HepG2 (cell line): ENCODE data around the gene TRIM7. TPM values are rescaled to one million over a fixed set of nuclear protein-coding genes. Genes with fewer than 3 reads are reported as not detected.

ENCODE experiments used
- ARNT2 ChIP-seq: sonication (generic); formaldehyde crosslinking; IDR thresholded peaks from 2 replicates; pipeline ENCODE4 v1.8.0; 2022; ENCODE audit warnings: mild to moderate bottlenecking, low read depth, missing genetic modification reagents, moderate library complexity
- CBFB ChIP-seq: sonication (generic); formaldehyde crosslinking; IDR thresholded peaks from 2 replicates; pipeline ENCODE4 v1.4.0; 2020; ENCODE audit warnings: missing genetic modification reagents
- FOXP1 ChIP-seq, 2 experiments: fragments of 450-650 bp in 1 of 2; IDR thresholded peaks; 2 replicates each; pipeline ENCODE4 v1.6.1; 2017 to 2018; ENCODE audit warnings: antibody characterized with exemption in 1 of 2
- HHEX ChIP-seq: IDR thresholded peaks from 2 replicates; pipeline ENCODE4 v1.6.1; 2016; ENCODE audit warnings: control low read depth
- HNF4A ChIP-seq: sonication (generic); formaldehyde crosslinking; IDR thresholded peaks from 2 replicates; pipeline ENCODE4 v1.4.0; 2020; ENCODE audit warnings: missing genetic modification reagents
- RARA ChIP-seq: IDR thresholded peaks from 2 replicates; pipeline ENCODE4 v1.6.1; 2016; ENCODE audit warnings: missing genetic modification reagents, missing compliant biosample characterization
- RFXANK ChIP-seq: IDR thresholded peaks from 2 replicates; pipeline ENCODE4 v1.6.1; 2016
- ZFAT ChIP-seq: sonication (generic); formaldehyde crosslinking; conservative IDR thresholded peaks from 2 replicates; pipeline ENCODE4 v1.8.1; 2023; ENCODE audit warnings: missing genetic modification reagents, inconsistent platforms
- ZMYM2 ChIP-seq: sonication (generic); formaldehyde crosslinking; IDR thresholded peaks from 2 replicates; pipeline ENCODE4 v1.8.0; 2022; ENCODE audit warnings: mild to moderate bottlenecking, missing genetic modification reagents
- ZMYM4 ChIP-seq: sonication (generic); formaldehyde crosslinking; IDR thresholded peaks from 2 replicates; pipeline ENCODE4 v1.8.1; 2023; ENCODE audit warnings: mild to moderate bottlenecking, missing genetic modification reagents
- ZNF160 ChIP-seq: sonication (generic); formaldehyde crosslinking; IDR thresholded peaks from 2 replicates; pipeline ENCODE4 v1.8.0; 2022; ENCODE audit warnings: mild to moderate bottlenecking, inconsistent platforms, missing genetic modification reagents
- ZNF468 ChIP-seq: sonication (generic); formaldehyde crosslinking; IDR thresholded peaks from 2 replicates; pipeline ENCODE4 v1.8.0; 2022; ENCODE audit warnings: mild to moderate bottlenecking, moderate library complexity, missing genetic modification reagents
- ZNF577 ChIP-seq: sonication (generic); formaldehyde crosslinking; IDR thresholded peaks from 2 replicates; pipeline ENCODE4 v1.4.0; 2020; ENCODE audit warnings: mild to moderate bottlenecking, low read depth, missing genetic modification reagents, borderline replicate concordance
- ZNF607 ChIP-seq: sonication (generic); formaldehyde crosslinking; IDR thresholded peaks from 2 replicates; pipeline ENCODE4 v1.5.1; 2020; ENCODE audit warnings: missing genetic modification reagents, mild to moderate bottlenecking, borderline replicate concordance
- ZNF644 ChIP-seq: IDR thresholded peaks from 2 replicates; pipeline ENCODE4 v1.6.1; 2016; ENCODE audit warnings: low read depth
- ZNF816 ChIP-seq: sonication (generic); formaldehyde crosslinking; IDR thresholded peaks from 2 replicates; pipeline ENCODE4 v1.8.0; 2022; ENCODE audit warnings: missing genetic modification reagents, mild to moderate bottlenecking, borderline replicate concordance
- ZNF891 ChIP-seq: sonication (generic); formaldehyde crosslinking; IDR thresholded peaks from 2 replicates; pipeline ENCODE4 v1.5.0; 2020; ENCODE audit warnings: mild to moderate bottlenecking, missing genetic modification reagents
- polyA plus RNA-seq, 8 experiments: library from polyadenylated mRNA; depleted of rRNA in 3 of 8; stranded (reverse) in 7 of 8; unstranded in 1 of 8; fragments of >200 nt; fragmentation: Illumina TruSeq in 4 of 8; extraction: Trizol in 4 of 8; gene quantifications; 2 replicates each; pipeline versions ENCODE4 v1.2.1 to v1.2.3, GENCODE V29; 2011 to 2016; ENCODE audit warnings: low read depth in 4 of 8, missing spikeins in 1 of 8, mixed read lengths in 1 of 8; ENCODE audit not compliant: insufficient read depth in 1 of 8
- total RNA-seq, 5 experiments: library from RNA; depleted of rRNA; stranded (reverse); fragments of >200 nt; fragmentation: Illumina TruSeq; extraction: Trizol; gene quantifications; 2 replicates each; pipeline ENCODE4 v1.2.3, GENCODE V29; 2016; ENCODE audit warnings: low read depth in 1 of 5
- TF ChIP-seq, protein P1 (sequence below): sonication (generic); formaldehyde crosslinking; IDR thresholded peaks from 2 replicates; pipeline ENCODE4 v1.5.1; 2020; ENCODE audit warnings: missing genetic modification reagents, mild to moderate bottlenecking, borderline replicate concordance
- TF ChIP-seq, protein P2 (sequence below): IDR thresholded peaks from 2 replicates; pipeline ENCODE4 v1.6.1; 2016; ENCODE audit warnings: control low read depth
- TF ChIP-seq, protein P3 (sequence below): sonication (generic); formaldehyde crosslinking; IDR thresholded peaks from 2 replicates; pipeline ENCODE4 v1.8.0; 2022; ENCODE audit warnings: mild to moderate bottlenecking, missing genetic modification reagents, moderate library complexity
- TF ChIP-seq, protein P4 (sequence below): sonication (generic); formaldehyde crosslinking; IDR thresholded peaks from 2 replicates; pipeline ENCODE4 v1.8.1; 2022; ENCODE audit warnings: low read depth, mild to moderate bottlenecking, missing genetic modification reagents
- TF ChIP-seq, protein P5 (sequence below): sonication (generic); formaldehyde crosslinking; IDR thresholded peaks from 2 replicates; pipeline ENCODE4 v1.8.1; 2022; ENCODE audit warnings: mild to moderate bottlenecking, missing genetic modification reagents

Gene TRIM7
- total and polyA plus RNA-seq, 2 of the 13 experiments (the other 11 are each of a cell fraction or from before 2014, with no cell fraction given) = 0.13 TPM; not detected in 1

DNA sequence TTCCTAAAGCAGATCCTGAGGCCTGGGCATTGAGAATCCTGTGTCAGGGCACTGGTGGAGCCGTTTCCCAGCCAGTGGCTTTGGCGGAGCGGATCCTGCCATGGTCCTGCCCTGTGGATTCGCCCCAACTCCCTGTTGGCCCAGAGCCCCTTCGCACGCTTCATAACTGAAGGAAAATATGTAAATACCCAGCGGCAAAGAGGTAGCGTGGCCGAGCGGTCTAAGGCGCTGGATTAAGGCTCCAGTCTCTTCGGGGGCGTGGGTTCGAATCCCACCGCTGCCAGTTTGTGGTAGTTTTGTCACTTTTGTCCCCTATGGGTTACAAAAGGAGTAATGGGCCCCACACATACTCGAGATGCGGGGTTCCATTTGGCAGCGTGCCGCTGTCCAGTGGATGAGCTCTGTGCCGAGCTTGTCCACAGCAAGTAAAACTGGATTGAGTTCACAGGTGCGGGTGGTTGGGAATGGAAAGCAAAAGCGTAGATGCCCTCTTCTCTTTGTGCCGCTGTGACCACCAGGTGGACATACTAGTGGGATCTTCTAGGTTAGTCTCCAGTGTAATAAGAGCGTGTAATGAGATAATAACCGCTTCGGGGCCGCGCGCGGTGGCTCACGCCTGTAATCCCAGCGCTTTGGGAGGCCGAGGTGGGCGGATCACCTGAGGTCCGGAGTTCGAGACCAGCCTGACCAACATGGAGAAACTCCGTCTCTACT lies 17.3 kb downstream of the TRIM7 start (continued):
- TF ChIP-seq ZNF607 (CRISPR knock-in tag) (no peak), ZNF816 (CRISPR knock-in tag) (peak; percentile 64; the same call in 1 of the 2 replicates), HHEX (CRISPR knock-in tag) (no peak), ZNF577 (no peak), ARNT2 (CRISPR knock-in tag) (peak; percentile 71; the same call in 1 of the 2 replicates), ZNF468 (CRISPR knock-in tag) (no peak), ZNF891 (CRISPR knock-in tag) (peak; percentile 34; the same call in 1 of the 2 replicates), ZMYM4 (CRISPR knock-in tag) (peak; percentile 60), HNF4A (CRISPR knock-in tag) (no peak; the same call in 1 of the 2 replicates), ZNF160 (CRISPR knock-in tag) (no peak), RFXANK (CRISPR knock-in tag) (0 out of 2 replicates have a peak, but pooled peaks have one; percentile 32), FOXP1 (IDR thresholded peaks at IDR 0.05) (no peak), FOXP1 (CRISPR knock-in tag; IDR thresholded peaks at IDR 0.05) (peak; percentile 9; the same call in 1 of the 2 replicates), RARA (CRISPR knock-in tag) (no peak), CBFB (CRISPR knock-in tag) (peak; percentile 18; the same call in 1 of the 2 replicates), ZNF644 (peak; percentile 69; the same call in 1 of the 2 replicates), ZMYM2 (peak; percentile 90), ZFAT (CRISPR knock-in tag) (no peak)
- TF ChIP-seq, protein P1, sequence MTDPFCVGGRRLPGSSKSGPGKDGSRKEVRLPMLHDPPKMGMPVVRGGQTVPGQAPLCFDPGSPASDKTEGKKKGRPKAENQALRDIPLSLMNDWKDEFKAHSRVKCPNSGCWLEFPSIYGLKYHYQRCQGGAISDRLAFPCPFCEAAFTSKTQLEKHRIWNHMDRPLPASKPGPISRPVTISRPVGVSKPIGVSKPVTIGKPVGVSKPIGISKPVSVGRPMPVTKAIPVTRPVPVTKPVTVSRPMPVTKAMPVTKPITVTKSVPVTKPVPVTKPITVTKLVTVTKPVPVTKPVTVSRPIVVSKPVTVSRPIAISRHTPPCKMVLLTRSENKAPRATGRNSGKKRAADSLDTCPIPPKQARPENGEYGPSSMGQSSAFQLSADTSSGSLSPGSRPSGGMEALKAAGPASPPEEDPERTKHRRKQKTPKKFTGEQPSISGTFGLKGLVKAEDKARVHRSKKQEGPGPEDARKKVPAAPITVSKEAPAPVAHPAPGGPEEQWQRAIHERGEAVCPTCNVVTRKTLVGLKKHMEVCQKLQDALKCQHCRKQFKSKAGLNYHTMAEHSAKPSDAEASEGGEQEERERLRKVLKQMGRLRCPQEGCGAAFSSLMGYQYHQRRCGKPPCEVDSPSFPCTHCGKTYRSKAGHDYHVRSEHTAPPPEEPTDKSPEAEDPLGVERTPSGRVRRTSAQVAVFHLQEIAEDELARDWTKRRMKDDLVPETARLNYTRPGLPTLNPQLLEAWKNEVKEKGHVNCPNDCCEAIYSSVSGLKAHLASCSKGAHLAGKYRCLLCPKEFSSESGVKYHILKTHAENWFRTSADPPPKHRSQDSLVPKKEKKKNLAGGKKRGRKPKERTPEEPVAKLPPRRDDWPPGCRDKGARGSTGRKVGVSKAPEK (CRISPR knock-in tag) = peak; percentile 92
- TF ChIP-seq, protein P2, sequence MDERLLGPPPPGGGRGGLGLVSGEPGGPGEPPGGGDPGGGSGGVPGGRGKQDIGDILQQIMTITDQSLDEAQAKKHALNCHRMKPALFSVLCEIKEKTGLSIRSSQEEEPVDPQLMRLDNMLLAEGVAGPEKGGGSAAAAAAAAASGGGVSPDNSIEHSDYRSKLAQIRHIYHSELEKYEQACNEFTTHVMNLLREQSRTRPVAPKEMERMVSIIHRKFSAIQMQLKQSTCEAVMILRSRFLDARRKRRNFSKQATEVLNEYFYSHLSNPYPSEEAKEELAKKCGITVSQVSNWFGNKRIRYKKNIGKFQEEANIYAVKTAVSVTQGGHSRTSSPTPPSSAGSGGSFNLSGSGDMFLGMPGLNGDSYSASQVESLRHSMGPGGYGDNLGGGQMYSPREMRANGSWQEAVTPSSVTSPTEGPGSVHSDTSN (CRISPR knock-in tag) = 0 out of 2 replicates have a peak, but pooled peaks have one; percentile 13
- TF ChIP-seq, protein P3, sequence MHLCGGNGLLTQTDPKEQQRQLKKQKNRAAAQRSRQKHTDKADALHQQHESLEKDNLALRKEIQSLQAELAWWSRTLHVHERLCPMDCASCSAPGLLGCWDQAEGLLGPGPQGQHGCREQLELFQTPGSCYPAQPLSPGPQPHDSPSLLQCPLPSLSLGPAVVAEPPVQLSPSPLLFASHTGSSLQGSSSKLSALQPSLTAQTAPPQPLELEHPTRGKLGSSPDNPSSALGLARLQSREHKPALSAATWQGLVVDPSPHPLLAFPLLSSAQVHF (CRISPR knock-in tag) = no peak
- TF ChIP-seq, protein P4, sequence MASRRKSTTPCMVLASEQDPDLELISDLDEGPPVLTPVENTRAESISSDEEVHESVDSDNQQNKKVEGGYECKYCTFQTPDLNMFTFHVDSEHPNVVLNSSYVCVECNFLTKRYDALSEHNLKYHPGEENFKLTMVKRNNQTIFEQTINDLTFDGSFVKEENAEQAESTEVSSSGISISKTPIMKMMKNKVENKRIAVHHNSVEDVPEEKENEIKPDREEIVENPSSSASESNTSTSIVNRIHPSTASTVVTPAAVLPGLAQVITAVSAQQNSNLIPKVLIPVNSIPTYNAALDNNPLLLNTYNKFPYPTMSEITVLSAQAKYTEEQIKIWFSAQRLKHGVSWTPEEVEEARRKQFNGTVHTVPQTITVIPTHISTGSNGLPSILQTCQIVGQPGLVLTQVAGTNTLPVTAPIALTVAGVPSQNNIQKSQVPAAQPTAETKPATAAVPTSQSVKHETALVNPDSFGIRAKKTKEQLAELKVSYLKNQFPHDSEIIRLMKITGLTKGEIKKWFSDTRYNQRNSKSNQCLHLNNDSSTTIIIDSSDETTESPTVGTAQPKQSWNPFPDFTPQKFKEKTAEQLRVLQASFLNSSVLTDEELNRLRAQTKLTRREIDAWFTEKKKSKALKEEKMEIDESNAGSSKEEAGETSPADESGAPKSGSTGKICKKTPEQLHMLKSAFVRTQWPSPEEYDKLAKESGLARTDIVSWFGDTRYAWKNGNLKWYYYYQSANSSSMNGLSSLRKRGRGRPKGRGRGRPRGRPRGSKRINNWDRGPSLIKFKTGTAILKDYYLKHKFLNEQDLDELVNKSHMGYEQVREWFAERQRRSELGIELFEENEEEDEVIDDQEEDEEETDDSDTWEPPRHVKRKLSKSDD = peak; percentile 49; the same call in 1 of the 2 replicates
- TF ChIP-seq, protein P5, sequence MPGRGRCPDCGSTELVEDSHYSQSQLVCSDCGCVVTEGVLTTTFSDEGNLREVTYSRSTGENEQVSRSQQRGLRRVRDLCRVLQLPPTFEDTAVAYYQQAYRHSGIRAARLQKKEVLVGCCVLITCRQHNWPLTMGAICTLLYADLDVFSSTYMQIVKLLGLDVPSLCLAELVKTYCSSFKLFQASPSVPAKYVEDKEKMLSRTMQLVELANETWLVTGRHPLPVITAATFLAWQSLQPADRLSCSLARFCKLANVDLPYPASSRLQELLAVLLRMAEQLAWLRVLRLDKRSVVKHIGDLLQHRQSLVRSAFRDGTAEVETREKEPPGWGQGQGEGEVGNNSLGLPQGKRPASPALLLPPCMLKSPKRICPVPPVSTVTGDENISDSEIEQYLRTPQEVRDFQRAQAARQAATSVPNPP = no peak; the same call in 1 of the 2 replicates
